H9 (cell line): ENCODE data around the gene DGLUCY. TPM values are rescaled to one million over a fixed set of nuclear protein-coding genes. Genes with fewer than 3 reads are reported as not detected.
A peak's percentile ranks its signal among the peaks of the same experiment; 100 is the strongest.
"Not testable (repeated sequence)": the region's sequence is repeated elsewhere in the genome, so short reads cannot be mapped to it uniquely, and the experiment has no call there.

Experiments
- DNase-seq: peaks from one replicate; pipeline ENCODE4 v3.0.0-alpha.2; 2017
- H2AFZ ChIP-seq: one replicate; pipeline ENCODE4 v1.6.1; 2013; ENCODE audit warnings: mild to moderate bottlenecking, low read length, control low read depth, moderate library complexity
- H2AK5ac ChIP-seq: 2 replicates; pipeline ENCODE4 v1.6.1; 2013; ENCODE audit warnings: low read length, control low read depth, mixed read lengths; ENCODE audit not compliant: insufficient read length
- H2BK120ac ChIP-seq: one replicate; pipeline ENCODE4 v1.6.1; 2013; ENCODE audit warnings: low read depth, mild to moderate bottlenecking, low read length, control low read depth, inconsistent platforms; ENCODE audit not compliant: poor library complexity, severe bottlenecking
- H2BK12ac ChIP-seq: 2 replicates; pipeline ENCODE4 v1.6.1; 2013; ENCODE audit warnings: low read length, control low read depth, mixed read lengths, low read depth; ENCODE audit not compliant: insufficient read length
- H2BK15ac ChIP-seq: 2 replicates; pipeline ENCODE4 v1.6.1; 2013; ENCODE audit warnings: low read depth, low read length, control low read depth
- H2BK20ac ChIP-seq: one replicate; pipeline ENCODE4 v1.6.1; 2013; ENCODE audit warnings: low read depth, mild to moderate bottlenecking, low read length, control low read depth, inconsistent platforms; ENCODE audit not compliant: poor library complexity, severe bottlenecking
- H2BK5ac ChIP-seq: 2 replicates; pipeline ENCODE4 v1.6.1; 2013; ENCODE audit warnings: low read length, control low read depth, mixed read lengths; ENCODE audit not compliant: insufficient read length
- H3K14ac ChIP-seq: 2 replicates; pipeline ENCODE4 v1.6.1; 2013; ENCODE audit warnings: low read length, control low read depth; ENCODE audit not compliant: insufficient read depth
- H3K18ac ChIP-seq: 2 replicates; pipeline ENCODE4 v1.6.1; 2013; ENCODE audit warnings: low read depth, mild to moderate bottlenecking, mixed read lengths, low read length, control low read depth; ENCODE audit not compliant: insufficient read length
- H3K23ac ChIP-seq: 2 replicates; pipeline ENCODE4 v1.6.1; 2013; ENCODE audit warnings: low read length, control low read depth, mixed read lengths, low read depth; ENCODE audit not compliant: insufficient read length
- H3K23me2 ChIP-seq: 2 replicates; pipeline ENCODE4 v1.6.1; 2013; ENCODE audit warnings: low read depth, mild to moderate bottlenecking, mixed read lengths, low read length, control low read depth; ENCODE audit not compliant: insufficient read length, poor library complexity, severe bottlenecking
- H3K27ac ChIP-seq: 2 replicates; pipeline ENCODE4 v1.5.1; 2013; ENCODE audit warnings: low read length, control low read depth, mixed read lengths, low read depth; ENCODE audit not compliant: insufficient read length
- H3K27me3 ChIP-seq: 2 replicates; pipeline ENCODE4 v1.6.1; 2013; ENCODE audit warnings: low read length, control low read depth, inconsistent platforms; ENCODE audit not compliant: insufficient read depth
- H3K4ac ChIP-seq: 2 replicates; pipeline ENCODE4 v1.6.1; 2013; ENCODE audit warnings: low read depth, mild to moderate bottlenecking, control low read depth, inconsistent platforms, low read length, moderate library complexity
- H3K4me1 ChIP-seq: 2 replicates; pipeline ENCODE4 v1.6.1; 2013; ENCODE audit warnings: low read length, control low read depth, inconsistent platforms; ENCODE audit not compliant: insufficient read depth
- H3K4me2 ChIP-seq: 2 replicates; pipeline ENCODE4 v1.6.1; 2013; ENCODE audit warnings: low read length, control low read depth, mixed read lengths; ENCODE audit not compliant: insufficient read length, insufficient read depth
- H3K56ac ChIP-seq: 2 replicates; pipeline ENCODE4 v1.6.1; 2013; ENCODE audit warnings: low read depth, mild to moderate bottlenecking, mixed read lengths, low read length, control low read depth; ENCODE audit not compliant: insufficient read length
- H3K79me1 ChIP-seq: 2 replicates; pipeline ENCODE4 v1.6.1; 2013; ENCODE audit warnings: low read depth, mild to moderate bottlenecking, moderate library complexity, low read length, control low read depth, inconsistent platforms; ENCODE audit not compliant: insufficient read depth, poor library complexity, severe bottlenecking
- H3K79me2 ChIP-seq: 2 replicates; pipeline ENCODE4 v1.6.1; 2013; ENCODE audit warnings: low read length, control low read depth, inconsistent platforms; ENCODE audit not compliant: insufficient read depth
- H3K9ac ChIP-seq: 2 replicates; pipeline ENCODE4 v1.6.1; 2013; ENCODE audit warnings: low read length, control low read depth, mixed read lengths; ENCODE audit not compliant: insufficient read length; ENCODE audit errors: extremely low read depth
- H3K9me3 ChIP-seq: one replicate; pipeline ENCODE4 v1.6.1; 2013; ENCODE audit warnings: low read depth, low read length, inconsistent platforms; ENCODE audit not compliant: control insufficient read depth
- H3T11ph ChIP-seq: one replicate; pipeline ENCODE4 v1.6.1; 2013; ENCODE audit warnings: mild to moderate bottlenecking, low read length, control low read depth, inconsistent platforms
- H4K20me1 ChIP-seq: one replicate; pipeline ENCODE4 v1.6.1; 2013; ENCODE audit not compliant: control insufficient read depth, insufficient read length, insufficient read depth
- H4K5ac ChIP-seq: 2 replicates; pipeline ENCODE4 v1.6.1; 2013; ENCODE audit warnings: low read depth, mild to moderate bottlenecking, mixed read lengths, low read length, control low read depth; ENCODE audit not compliant: insufficient read length
- H4K8ac ChIP-seq: replicated peaks from 2 replicates; pipeline ENCODE4 v1.6.1; 2013; ENCODE audit warnings: low read length, control low read depth, mixed read lengths, low read depth; ENCODE audit not compliant: insufficient read length
- H4K91ac ChIP-seq: 2 replicates; pipeline ENCODE4 v1.6.1; 2013; ENCODE audit warnings: low read depth, mild to moderate bottlenecking, moderate library complexity, mixed read lengths, low read length, control low read depth; ENCODE audit not compliant: insufficient read length
- H3K27ac Mint-ChIP-seq, 3 experiments: 2 replicates in 2 of 3; 3 replicates in 1 of 3; pipeline ENCODE4 v1.8.0; 2020 to 2021; ENCODE audit warnings: mixed read lengths in 3 of 3, mild to moderate bottlenecking in 1 of 3, moderate library complexity in 1 of 3
- H3K27me3 Mint-ChIP-seq: 2 replicates; pipeline ENCODE4 v1.8.0; 2021; ENCODE audit warnings: low read depth, mild to moderate bottlenecking, moderate library complexity, mixed read lengths
- H3K36me3 Mint-ChIP-seq, 3 experiments: 2 replicates in 2 of 3; 3 replicates in 1 of 3; pipeline ENCODE4 v1.8.0; 2020 to 2021; ENCODE audit warnings: low read depth in 3 of 3, mixed read lengths in 3 of 3; ENCODE audit not compliant: insufficient read depth in 1 of 3
- H3K4me1 Mint-ChIP-seq, 2 experiments: 2 replicates each; pipeline ENCODE4 v1.8.0; 2020; ENCODE audit warnings: mixed read lengths in 2 of 2
- H3K4me3 Mint-ChIP-seq, 2 experiments: 2 replicates in 1 of 2; 3 replicates in 1 of 2; pipeline ENCODE4 v1.8.0; 2020 to 2021; ENCODE audit warnings: mild to moderate bottlenecking in 2 of 2, mixed read lengths in 2 of 2, moderate library complexity in 1 of 2
- H3K9me3 Mint-ChIP-seq, 2 experiments: 2 replicates in 1 of 2; 3 replicates in 1 of 2; pipeline ENCODE4 v1.8.0; 2020; ENCODE audit warnings: mild to moderate bottlenecking in 2 of 2, mixed read lengths in 2 of 2, moderate library complexity in 1 of 2
- WGBS: extraction: QIAGEN DNeasy Blood & Tissue Kit; methylation state at CpG from one replicate; pipeline ENCODE4 v1.1.7; 2013; ENCODE audit warnings: missing lambda C conversion rate, low lambda C conversion rate, mixed read lengths; ENCODE audit not compliant: insufficient read length; ENCODE audit errors: extremely low coverage; 5-methylcytosine and 5-hydroxymethylcytosine counted together
- total RNA-seq: library from RNA; stranded (reverse); gene quantifications from 2 replicates; pipeline ENCODE4 v1.2.1, GENCODE V29; 2021
- TF ChIP-seq, protein P1 (sequence below): fragments of 200-600 bp; sonication (generic); conservative IDR thresholded peaks from 3 replicates; pipeline ENCODE4 v1.8.0; 2021; ENCODE audit warnings: antibody characterized with exemption, mild to moderate bottlenecking

DGLUCY gene
- total RNA-seq, 1 experiment from 2014 or later: 29.6 TPM

DNA sequence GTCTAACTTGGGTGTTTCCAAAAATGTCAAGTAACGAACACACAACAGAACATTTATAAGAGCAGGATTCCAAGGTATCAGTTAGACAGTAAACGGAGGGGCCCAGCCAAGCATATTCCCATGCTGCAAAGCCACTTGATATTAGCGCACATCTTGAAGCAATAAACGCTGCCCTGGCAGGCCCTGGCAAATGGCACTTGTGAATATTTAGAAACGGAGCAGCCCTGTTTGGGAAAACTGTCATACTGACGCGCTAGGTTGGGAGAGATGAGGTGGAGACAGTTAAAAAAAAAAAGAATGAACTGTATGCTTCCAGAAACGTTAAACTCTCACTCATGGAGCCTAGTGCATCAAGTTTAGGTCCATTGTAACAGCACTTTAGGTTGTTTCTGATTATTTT lies 9.3 kb downstream of the DGLUCY start:
- no peak overlapping the region for H3K14ac ChIP-seq
- no peak overlapping the region for H2BK20ac ChIP-seq
- H3K4me1 ChIP-seq: no peaks in the 10 kb centered on the region
- no peak overlapping the region for H4K5ac ChIP-seq
- peaks cover 21 to 27% of the 10 kb centered on the region in 2 experiments for H3K4me1 Mint-ChIP-seq
- H3K27ac ChIP-seq: no peak overlapping the region
- H2AFZ ChIP-seq: no peak overlapping the region
- no peak overlapping the region for H2BK120ac ChIP-seq
- TF ChIP-seq, protein P1, sequence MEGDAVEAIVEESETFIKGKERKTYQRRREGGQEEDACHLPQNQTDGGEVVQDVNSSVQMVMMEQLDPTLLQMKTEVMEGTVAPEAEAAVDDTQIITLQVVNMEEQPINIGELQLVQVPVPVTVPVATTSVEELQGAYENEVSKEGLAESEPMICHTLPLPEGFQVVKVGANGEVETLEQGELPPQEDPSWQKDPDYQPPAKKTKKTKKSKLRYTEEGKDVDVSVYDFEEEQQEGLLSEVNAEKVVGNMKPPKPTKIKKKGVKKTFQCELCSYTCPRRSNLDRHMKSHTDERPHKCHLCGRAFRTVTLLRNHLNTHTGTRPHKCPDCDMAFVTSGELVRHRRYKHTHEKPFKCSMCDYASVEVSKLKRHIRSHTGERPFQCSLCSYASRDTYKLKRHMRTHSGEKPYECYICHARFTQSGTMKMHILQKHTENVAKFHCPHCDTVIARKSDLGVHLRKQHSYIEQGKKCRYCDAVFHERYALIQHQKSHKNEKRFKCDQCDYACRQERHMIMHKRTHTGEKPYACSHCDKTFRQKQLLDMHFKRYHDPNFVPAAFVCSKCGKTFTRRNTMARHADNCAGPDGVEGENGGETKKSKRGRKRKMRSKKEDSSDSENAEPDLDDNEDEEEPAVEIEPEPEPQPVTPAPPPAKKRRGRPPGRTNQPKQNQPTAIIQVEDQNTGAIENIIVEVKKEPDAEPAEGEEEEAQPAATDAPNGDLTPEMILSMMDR: no peak
- H3K36me3 Mint-ChIP-seq: peaks cover 19 to 44% (median 38%) of the 10 kb centered on the region in 3 experiments
- no peak overlapping the region for H4K91ac ChIP-seq
- H3K4me2 ChIP-seq: no peak overlapping the region
- peak overlapping the region in 1 of 3 experiments; percentile 73; a peak in 1 of 7 replicates for H3K27ac Mint-ChIP-seq
- no peak overlapping the region for H2BK5ac ChIP-seq
- no peaks in the 10 kb centered on the region for H3K79me1 ChIP-seq
- WGBS: no CpG with 5 or more reads among the region's 8 CpGs
- peaks cover 5 to 8% of the 10 kb centered on the region in 2 experiments; a peak in 4 of 5 replicates for H3K9me3 Mint-ChIP-seq
- H3K56ac ChIP-seq: no peak overlapping the region
- H3K27me3 ChIP-seq: no peaks in the 10 kb centered on the region
- no peak overlapping the region for H2BK12ac ChIP-seq
- no peak overlapping the region for H3K9ac ChIP-seq
- H3K9me3 ChIP-seq: no peaks in the 10 kb centered on the region
- no peaks in the 10 kb centered on the region for H3K27me3 Mint-ChIP-seq
- H4K8ac ChIP-seq: no peak overlapping the region
- H3K4me3 Mint-ChIP-seq: no peak overlapping the region
- no peak overlapping the region for H2AK5ac ChIP-seq
- no peak overlapping the region for H3K23ac ChIP-seq
- H3K23me2 ChIP-seq: no peaks in the 10 kb centered on the region
- H4K20me1 ChIP-seq: peaks cover 3% of the 10 kb centered on the region
- no peak for DNase-seq
- no peak overlapping the region for H3K18ac ChIP-seq
- no peak overlapping the region for H2BK15ac ChIP-seq
- no peaks in the 10 kb centered on the region for H3K79me2 ChIP-seq
- no peak overlapping the region for H3K4ac ChIP-seq
- H3T11ph ChIP-seq: no peak overlapping the region

DNA sequence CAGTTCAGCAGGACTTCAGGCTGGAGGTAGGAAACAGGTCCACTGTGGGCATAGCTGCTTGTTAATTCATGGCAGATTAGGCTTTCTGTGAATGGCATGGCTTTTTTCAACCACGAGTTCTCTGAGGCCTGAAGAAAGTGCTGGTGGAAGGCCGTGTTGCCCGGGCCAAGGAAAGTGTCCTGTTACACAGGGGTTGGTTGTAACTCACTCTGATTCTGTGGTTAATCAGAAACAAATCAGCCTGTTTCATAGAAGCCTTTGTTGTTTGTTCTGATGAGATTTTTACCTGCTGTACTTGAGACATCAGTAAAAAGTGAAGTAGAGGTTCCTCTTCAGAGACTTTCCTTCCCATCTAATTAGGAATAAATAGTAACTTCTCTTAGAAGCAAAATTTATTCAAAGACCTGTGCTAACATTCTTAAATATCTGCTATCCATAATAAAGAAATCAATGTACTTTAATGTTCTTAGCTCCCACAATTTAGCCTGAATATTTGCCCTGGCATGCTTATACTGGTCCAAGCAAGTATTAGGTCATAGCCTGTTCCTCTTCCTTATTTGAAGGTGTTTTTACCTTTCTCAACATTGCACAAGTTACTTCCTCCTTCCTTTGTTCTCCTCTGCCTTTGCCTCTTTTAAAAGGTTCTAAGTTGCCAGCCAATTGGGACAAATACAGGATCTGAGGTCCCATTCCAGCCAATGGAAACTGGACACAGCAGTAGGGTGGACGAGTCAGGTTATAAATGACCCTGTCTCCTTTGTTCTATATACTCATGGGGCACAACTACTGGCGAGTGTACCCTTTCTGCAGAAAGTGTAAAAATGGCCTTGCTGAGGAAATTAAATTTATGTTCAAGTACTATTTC lies 10.8 kb downstream of the DGLUCY start:
- not testable (repeated sequence) for H3K4ac ChIP-seq, H3K14ac ChIP-seq, H3K27ac ChIP-seq, H4K8ac ChIP-seq, H4K91ac ChIP-seq, H3K23ac ChIP-seq, H3K79me2 ChIP-seq, H3K9ac ChIP-seq, H3K18ac ChIP-seq, H3K4me2 ChIP-seq, H4K20me1 ChIP-seq, H2BK15ac ChIP-seq, H2BK12ac ChIP-seq, H3K79me1 ChIP-seq, H3K9me3 ChIP-seq, H2BK20ac ChIP-seq, H4K5ac ChIP-seq, H3K56ac ChIP-seq, H2AK5ac ChIP-seq, H3K9me3 Mint-ChIP-seq, H3K27me3 Mint-ChIP-seq, H3T11ph ChIP-seq, DNase-seq, H3K27me3 ChIP-seq, H3K4me3 Mint-ChIP-seq, H2BK120ac ChIP-seq, H2AFZ ChIP-seq, H3K4me1 ChIP-seq, H3K23me2 ChIP-seq, H2BK5ac ChIP-seq
- H3K36me3 Mint-ChIP-seq: peaks cover 6 to 30% (median 29%) of the 10 kb centered on the region in 3 experiments; a peak in 6 of 7 replicates
- peak overlapping the region in 2 of 3 experiments; percentile 40 to 77; a peak in 3 of 7 replicates for H3K27ac Mint-ChIP-seq
- peaks cover 11 to 15% of the 10 kb centered on the region in 2 experiments for H3K4me1 Mint-ChIP-seq
- no CpG with 5 or more reads among the region's 5 CpGs for WGBS
